Small intestine (tissue), 7 donors: ENCODE results near the gene MAPRE3. TPM values are rescaled to one million over a fixed set of nuclear protein-coding genes. Genes with fewer than 3 reads are reported as not detected.
A peak's percentile ranks its signal among the peaks of the same experiment; 100 is the strongest.

ENCODE experiments used
- DNase-seq, 2 donors: peaks; one replicate each; pipeline versions ENCODE4 v3.0.0 to v3.0.0-alpha.2; 2013
- FAIRE-seq: peaks from 2 replicates; lab custom pipeline; 2012; peaks lifted over from hg19 to GRCh38; lab: Jason Lieb, UNC
- H3K27ac ChIP-seq, 3 donors: one replicate each; pipeline ENCODE4 v1.5.1; 2013; ENCODE audit warnings: low read length in 2 of 3, mild to moderate bottlenecking in 2 of 3, control low read depth in 1 of 3, inconsistent platforms in 1 of 3, low read depth in 1 of 3, moderate library complexity in 1 of 3
- H3K27me3 ChIP-seq, 3 donors: one replicate each; pipeline ENCODE4 v1.6.1; 2013; ENCODE audit warnings: low read length in 3 of 3, inconsistent platforms in 1 of 3; ENCODE audit not compliant: control insufficient read depth in 3 of 3, insufficient read depth in 3 of 3
- H3K36me3 ChIP-seq, 3 donors: one replicate each; pipeline ENCODE4 v1.6.1; 2013; ENCODE audit warnings: low read length in 3 of 3, inconsistent platforms in 1 of 3, low read depth in 1 of 3, mild to moderate bottlenecking in 1 of 3, moderate library complexity in 1 of 3; ENCODE audit not compliant: control insufficient read depth in 3 of 3, insufficient read depth in 2 of 3
- H3K4me1 ChIP-seq, 3 donors: one replicate each; pipeline ENCODE4 v1.6.1; 2013; ENCODE audit warnings: low read length in 2 of 3, inconsistent platforms in 1 of 3, low read depth in 1 of 3, mild to moderate bottlenecking in 1 of 3, moderate library complexity in 1 of 3; ENCODE audit not compliant: control insufficient read depth in 3 of 3, insufficient read depth in 2 of 3
- H3K4me3 ChIP-seq, 3 donors: one replicate each; pipeline ENCODE4 v1.5.1; 2013; ENCODE audit warnings: low read length in 3 of 3, control low read depth in 1 of 3, inconsistent platforms in 1 of 3, low read depth in 1 of 3, mild to moderate bottlenecking in 1 of 3, moderate library complexity in 1 of 3
- H3K9me3 ChIP-seq, 2 donors: one replicate each; pipeline ENCODE4 v1.6.1; 2013; ENCODE audit warnings: low read depth in 1 of 2, low read length in 1 of 2; ENCODE audit not compliant: control insufficient read depth in 2 of 2, insufficient read depth in 1 of 2
- WGBS, 3 donors: extraction: QIAGEN DNeasy Blood & Tissue Kit; methylation state at CpG; one replicate each; pipeline ENCODE4 v1.1.7; 2013; 5-methylcytosine and 5-hydroxymethylcytosine counted together
- polyA plus RNA-seq, 4 donors: library from polyadenylated mRNA; stranded (reverse) in 3 of 4; unstranded in 1 of 4; fragments of 200-250 nt in 3 of 4; fragments of 120-200 nt in 1 of 4; gene quantifications; one replicate each; pipeline versions ENCODE4 v1.2.1 to v1.2.3, GENCODE V29; 2013
- donor health status: healthy with polysubstance abuse.
- donor health status: control.
- donor health status: control.
- donor health status: Bipolar disorder and iron deficiency.
- donor health status: healthy.

The MAPRE3 gene
- polyA plus RNA-seq, 4 donors = 2.9 to 11.1 (median 6.0) TPM

DNA sequence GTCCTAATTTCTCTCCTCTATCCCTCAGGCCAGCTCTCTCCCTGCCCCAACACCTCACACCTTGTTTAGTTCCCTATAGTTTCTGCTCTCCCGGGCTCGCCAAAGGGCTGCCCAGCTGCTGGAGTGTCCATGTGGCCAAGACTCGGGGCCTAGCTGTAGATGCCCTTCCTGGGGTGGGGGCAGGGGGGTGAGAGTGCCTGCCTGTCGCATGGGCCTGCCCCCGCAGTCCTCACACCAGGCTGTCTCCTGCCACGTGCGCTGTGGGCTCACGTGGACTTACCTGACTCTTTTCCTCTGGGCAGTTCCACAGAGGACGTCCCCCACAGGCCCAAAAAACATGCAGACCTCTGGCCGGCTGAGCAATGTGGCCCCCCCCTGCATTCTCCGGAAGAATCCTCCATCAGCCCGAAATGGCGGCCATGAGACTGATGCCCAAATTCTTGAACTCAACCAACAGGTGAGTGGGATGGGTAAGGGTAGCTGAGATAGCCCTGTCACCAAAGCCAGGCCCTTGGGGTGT, 54.9 kb downstream of the MAPRE3 start:
- no peak for DNase-seq
- Histone ChIP-seq H3K4me1 (peaks cover 0 to 15% (median 4%) of the 10 kb centered on the region in 3 donors), H3K9me3 (no peaks in the 10 kb centered on the region), H3K27me3 (no peaks in the 10 kb centered on the region), H3K27ac (no peak overlapping the region), H3K36me3 (peaks cover 0 to 75% (median 2%) of the 10 kb centered on the region in 3 donors), H3K4me3 (no peak overlapping the region)
- FAIRE-seq = no peak
- 93 to 94% (median 94%) methylated on average over 13 of the region's 13 CpGs for WGBS, 3 donors

GRCh38 chr2:27025861-27026851, 55.7 kb downstream of the MAPRE3 start:
- no peak overlapping the region for H3K4me3 ChIP-seq
- 89 to 93% (median 90%) methylated on average over 24 of the region's 24 CpGs for WGBS, 3 donors
- DNase-seq (no peak), FAIRE-seq (no peak)
- no peaks in the 10 kb centered on the region for H3K9me3 ChIP-seq
- H3K27ac ChIP-seq = no peak overlapping the region
- H3K36me3 ChIP-seq = peaks cover 0 to 77% (median 2%) of the 10 kb centered on the region in 3 donors
- no peaks in the 10 kb centered on the region for H3K27me3 ChIP-seq
- peaks cover 0 to 7% (median 4%) of the 10 kb centered on the region in 3 donors for H3K4me1 ChIP-seq

DNA sequence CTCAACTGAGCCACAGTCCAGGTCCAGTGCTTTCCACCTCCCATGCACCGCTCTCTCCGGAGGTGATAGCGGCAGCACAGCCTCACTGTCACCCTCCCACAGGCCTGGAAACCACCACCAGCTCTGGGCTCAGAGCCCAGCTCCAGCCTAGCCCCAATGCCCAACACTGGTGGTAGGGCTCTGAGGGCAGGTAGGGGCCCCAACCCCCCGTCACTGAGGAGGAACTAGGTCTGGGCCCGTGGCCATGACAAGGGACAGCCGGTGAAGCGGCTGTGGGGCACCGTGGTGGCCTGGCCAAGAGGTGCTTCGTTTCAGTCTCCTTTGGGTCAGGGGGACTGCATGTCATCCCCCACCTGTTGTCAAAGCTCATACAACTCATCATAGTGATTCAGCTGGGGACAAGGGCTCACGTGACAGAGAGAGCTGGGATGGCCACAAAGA, 56.8 kb downstream of the MAPRE3 start:
- FAIRE-seq = no peak

DNA sequence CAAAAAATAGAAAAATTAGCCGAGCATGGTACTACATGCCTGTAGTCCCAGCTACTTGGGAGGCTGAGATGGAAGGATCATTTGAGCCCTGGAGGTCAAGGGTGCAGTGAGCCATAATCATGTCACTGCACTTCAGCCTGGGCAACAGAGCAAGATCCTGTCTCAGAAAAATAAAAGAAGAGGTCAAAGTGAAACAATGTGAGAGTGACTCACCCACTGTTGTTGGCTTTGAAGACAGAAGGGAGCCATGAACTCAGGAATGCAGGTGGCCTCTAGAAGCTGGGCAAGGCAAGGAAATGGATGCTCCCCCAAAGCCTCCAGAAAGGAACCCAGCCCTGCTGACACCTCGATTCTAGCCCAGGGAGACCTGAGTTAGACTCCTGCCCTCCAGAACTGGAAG, 58.6 kb downstream of the MAPRE3 start:
- no peaks in the 10 kb centered on the region for H3K27me3 ChIP-seq
- H3K4me3 ChIP-seq = no peak overlapping the region
- WGBS, 3 donors = 76 to 85% (median 77%) methylated on average over 2 of the region's 2 CpGs
- H3K4me1 ChIP-seq = peaks cover 2 to 8% (median 6%) of the 10 kb centered on the region in 3 donors
- FAIRE-seq (no peak), DNase-seq (peak in 1 of 2 donors; percentile 50)
- H3K36me3 ChIP-seq = peaks cover 0 to 59% (median 0%) of the 10 kb centered on the region in 3 donors
- no peak overlapping the region for H3K27ac ChIP-seq
- H3K9me3 ChIP-seq = no peaks in the 10 kb centered on the region

More for the DNA sequence above, 56.8 kb downstream of the MAPRE3 start:
- no peaks in the 10 kb centered on the region for H3K27me3 ChIP-seq
- 91 to 96% (median 96%) methylated on average over 10 of the region's 10 CpGs for WGBS, 3 donors
- peaks cover 0 to 73% (median 2%) of the 10 kb centered on the region in 3 donors for H3K36me3 ChIP-seq
- peaks cover 0 to 4% (median 0%) of the 10 kb centered on the region in 3 donors for H3K4me1 ChIP-seq
- no peak overlapping the region for H3K27ac ChIP-seq
- DNase-seq = no peak
- no peaks in the 10 kb centered on the region for H3K9me3 ChIP-seq
- no peak overlapping the region for H3K4me3 ChIP-seq

- peaks cover 5 to 9% (median 8%) of the 10 kb centered on the region in 3 donors for H3K4me1 ChIP-seq
- WGBS, 3 donors = 0% methylated on average over 73 to 76 of the region's 76 CpGs
- H3K4me3 ChIP-seq = peak within 1 kb of the TSS; percentile 77 to 98 (median 94)
- peak; percentile 84 to 93 for DNase-seq
- no peaks in the 10 kb centered on the region for H3K9me3 ChIP-seq
- peak within 1 kb of the TSS; percentile 33 to 82 (median 61) for H3K27ac ChIP-seq
- no peaks in the 10 kb centered on the region for H3K27me3 ChIP-seq
- FAIRE-seq = no peak
- H3K36me3 ChIP-seq = peaks cover 7 to 55% (median 15%) of the 10 kb centered on the region in 3 donors
Observed at GRCh38 chr2:27032495-27033252, 62.2 kb downstream of the MAPRE3 start, which contains the start of gene TMEM214. TSS of gene TMEM214 (plus strand) at chr2:27032965. CDS start at chr2:27033016, 51 bp downstream.

DNA sequence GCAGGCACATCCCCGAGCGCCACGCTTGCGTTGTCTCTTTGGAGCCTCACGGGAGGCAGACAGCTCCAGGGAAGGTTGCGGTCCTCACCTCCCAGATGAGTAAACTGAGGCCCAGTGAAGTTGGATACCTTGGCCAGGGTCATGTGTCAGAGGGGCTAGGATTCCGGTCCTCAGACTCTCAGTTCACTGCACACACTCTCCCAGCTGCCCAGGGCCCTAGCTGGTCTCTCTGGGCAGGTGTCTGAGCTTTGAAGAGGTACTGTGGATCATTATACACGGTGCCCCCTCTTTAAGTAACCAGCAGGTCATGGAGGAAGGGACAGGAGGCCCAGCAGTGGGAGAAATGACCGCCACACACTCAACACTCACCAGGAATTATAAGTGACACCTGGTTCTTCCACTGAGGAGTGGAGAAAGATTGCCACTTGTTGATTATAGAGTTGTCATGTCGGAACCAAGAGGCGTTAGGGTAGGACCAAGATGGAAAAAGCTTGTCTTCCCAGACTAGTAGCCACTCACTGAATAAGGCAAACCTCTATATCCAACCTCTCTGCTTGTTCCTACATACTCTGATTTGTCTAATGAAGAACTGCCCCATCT, 62.9 kb downstream of the MAPRE3 start:
- no peaks in the 10 kb centered on the region for H3K9me3 ChIP-seq
- DNase-seq = peak in 1 of 2 donors; percentile 25

DNA sequence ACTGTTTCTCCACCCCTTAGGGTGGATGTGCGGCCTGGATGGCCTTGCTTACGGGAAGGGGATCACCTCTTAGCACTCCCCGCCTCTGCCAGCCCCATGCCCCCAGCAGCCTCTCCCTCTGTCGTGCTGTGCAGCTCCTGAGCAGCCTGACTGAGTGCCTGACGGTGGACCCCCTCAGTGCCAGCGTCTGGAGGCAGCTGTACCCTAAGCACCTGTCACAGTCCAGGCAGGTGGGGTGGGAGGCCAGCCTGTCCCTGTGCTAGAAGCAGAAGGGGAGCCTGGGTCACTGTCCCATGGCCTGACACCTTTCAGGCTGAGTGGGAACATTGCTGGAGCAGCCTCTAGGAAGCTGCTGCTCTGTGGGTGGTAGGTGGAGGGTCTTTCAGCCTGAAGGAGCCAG, 67.6 kb downstream of the MAPRE3 start:
- no peaks in the 10 kb centered on the region for H3K27me3 ChIP-seq
- H3K27ac ChIP-seq = no peak overlapping the region
- H3K9me3 ChIP-seq = no peaks in the 10 kb centered on the region
- peaks cover 21 to 78% (median 35%) of the 10 kb centered on the region in 3 donors for H3K36me3 ChIP-seq
- peaks cover 5 to 26% (median 8%) of the 10 kb centered on the region in 3 donors for H3K4me1 ChIP-seq
- WGBS, 3 donors = 92 to 96% (median 94%) methylated on average over 6 of the region's 6 CpGs
- FAIRE-seq (no peak), DNase-seq (no peak)
- H3K4me3 ChIP-seq = no peak overlapping the region

More for the DNA sequence above, 62.9 kb downstream of the MAPRE3 start:
- Histone ChIP-seq H3K27ac (peak overlapping the region; percentile 33 to 82 (median 61)), H3K27me3 (no peaks in the 10 kb centered on the region), H3K4me1 (peaks cover 5 to 9% (median 8%) of the 10 kb centered on the region in 3 donors), H3K36me3 (peaks cover 13 to 56% (median 19%) of the 10 kb centered on the region in 3 donors), H3K4me3 (peak overlapping the region; percentile 77 to 98 (median 94))
- 5 to 9% (median 6%) methylated on average over 11 of the region's 11 CpGs for WGBS, 3 donors
- no peak for FAIRE-seq
